GM18517 (cell line): ENCODE measurements around the gene LCN6.
A peak's percentile ranks its signal among the peaks of the same experiment; 100 is the strongest.

Source experiments
- ATAC-seq: cut with Tn5 transposase; IDR thresholded peaks from one replicate; pipeline ENCODE4 v1.9.1; 2021; ENCODE audit warnings: mild to moderate bottlenecking, moderate library complexity; ENCODE audit not compliant: unreplicated experiment

Gene LCN6

GRCh38 chr9:136745389-136746154 lies 2.8 kb downstream of the LCN6 start:
- ATAC-seq = no peak

- ATAC-seq = no peak
Observed at GRCh38 chr9:136744773-136745172, 3.6 kb downstream of the LCN6 start.

- ATAC-seq = no peak
Observed at GRCh38 chr9:136743639-136744211, 4.6 kb downstream of the LCN6 start.

- ATAC-seq = no peak
Observed at GRCh38 chr9:136742591-136743391, 5.5 kb downstream of the LCN6 start, which contains the start of gene LCN10. TSS of gene LCN10 (minus strand) at chr9:136742940. CDS start at chr9:136742903, 37 bp downstream.

- ATAC-seq = no peak
Observed at GRCh38 chr9:136741883-136742571, 6.3 kb downstream of the LCN6 start.

GRCh38 chr9:136740971-136741882 lies 7.1 kb downstream of the LCN6 start:
- no peak for ATAC-seq

- ATAC-seq = no peak
Observed at GRCh38 chr9:136740491-136740890, 7.8 kb downstream of the LCN6 start.

- no peak for ATAC-seq
Observed at GRCh38 chr9:136740069-136740468, 8.3 kb downstream of the LCN6 start.

- no peak for ATAC-seq
Observed at GRCh38 chr9:136739509-136739908, 8.8 kb downstream of the LCN6 start.

- no peak for ATAC-seq
Observed at GRCh38 chr9:136738960-136739359, 9.4 kb downstream of the LCN6 start.

- no peak for ATAC-seq
Observed at GRCh38 chr9:136735812-136736480, 12.4 kb downstream of the LCN6 start.

GRCh38 chr9:136734837-136735496 lies 13.4 kb downstream of the LCN6 start:
- ATAC-seq = no peak

GRCh38 chr9:136733611-136734010 lies 14.7 kb downstream of the LCN6 start:
- ATAC-seq = no peak

- ATAC-seq = no peak
Observed at GRCh38 chr9:136732444-136733178, 15.7 kb downstream of the LCN6 start.

GRCh38 chr9:136729926-136730325 lies 18.4 kb downstream of the LCN6 start:
- ATAC-seq = no peak

- ATAC-seq = no peak
Observed at GRCh38 chr9:136729144-136729543, 19.2 kb downstream of the LCN6 start.

- ATAC-seq = peak; percentile 29
Observed at GRCh38 chr9:136728548-136729123, 19.7 kb downstream of the LCN6 start.

GRCh38 chr9:136728080-136728547 lies 20.2 kb downstream of the LCN6 start:
- peak; percentile 70 for ATAC-seq
